ENCODE results near the gene GPC4. TPM values are rescaled to one million over a fixed set of nuclear protein-coding genes. Genes with fewer than 3 reads are reported as not detected.

The GPC4 gene
- total and polyA plus RNA-seq, 9 of the 15 experiments (the other 6 are each of a cell fraction or from before 2014, with no cell fraction given) = 0.11 TPM; not detected in 8

GRCh38 chrX:133269168-133269567 lies 146.1 kb downstream of the GPC4 start:
- FAIRE-seq (no peak), DNase-seq (ENCODE audit: extremely low read depth in 1 of 4, low spot score in 3 of 4) (no peak), ATAC-seq (no peak)
- Histone ChIP-seq H3K27ac (ENCODE audit: extremely low read depth, low read depth, low read length) (no peak overlapping the region), H3K27me3 (ENCODE audit: control insufficient read depth in 2 of 2, insufficient read depth in 2 of 2, low read length in 2 of 2) (no peaks in the 10 kb centered on the region), H4K20me1 (replicated peaks; ENCODE audit: control insufficient read depth, insufficient read depth, low read length) (no peaks in the 10 kb centered on the region), H3K4me1 (replicated peaks in 1 of 2; ENCODE audit: control insufficient read depth in 2 of 2, insufficient read depth in 2 of 2, low read length in 2 of 2) (no peaks in the 10 kb centered on the region), H3K9me3 (replicated peaks; ENCODE audit: control insufficient read depth, insufficient read depth, low read depth, low read length) (no peaks in the 10 kb centered on the region), H3K4me3 (no peak overlapping the region), H3K36me3 (ENCODE audit: control insufficient read depth, insufficient read depth, low read length) (no peaks in the 10 kb centered on the region), H3K9ac (ENCODE audit: insufficient read depth in 1 of 2, low read depth in 2 of 2, low read length in 2 of 2) (no peak overlapping the region), H3K9me1 (ENCODE audit: control insufficient read depth, insufficient read depth, low read length) (no peaks in the 10 kb centered on the region), H3K79me2 (ENCODE audit: control insufficient read depth, insufficient read depth, low read length) (no peaks in the 10 kb centered on the region), H2AFZ (ENCODE audit: low read depth, low read length) (no peak overlapping the region), H3K4me2 (ENCODE audit: insufficient read depth, low read length) (no peak overlapping the region)
- WGBS (ENCODE audit: insufficient coverage, low coverage, missing lambda C conversion rate) = 0% methylated on average over 2 of the region's 2 CpGs
- no TSS peak for BruUV-seq (replicated peaks)
- TF ChIP-seq SMAD4 (CRISPR knock-in tag; conservative IDR thresholded peaks at IDR 0.05) = no peak
- TF ChIP-seq ZNF133 (CRISPR knock-in tag; IDR thresholded peaks at IDR 0.05) = no peak
- TF ChIP-seq FUS (optimal IDR thresholded peaks at IDR 0.05; ENCODE audit: low read depth, low read length) = no peak
- no peak for TF ChIP-seq ZNF316 (IDR thresholded peaks at IDR 0.05)
- TF ChIP-seq, protein P1, sequence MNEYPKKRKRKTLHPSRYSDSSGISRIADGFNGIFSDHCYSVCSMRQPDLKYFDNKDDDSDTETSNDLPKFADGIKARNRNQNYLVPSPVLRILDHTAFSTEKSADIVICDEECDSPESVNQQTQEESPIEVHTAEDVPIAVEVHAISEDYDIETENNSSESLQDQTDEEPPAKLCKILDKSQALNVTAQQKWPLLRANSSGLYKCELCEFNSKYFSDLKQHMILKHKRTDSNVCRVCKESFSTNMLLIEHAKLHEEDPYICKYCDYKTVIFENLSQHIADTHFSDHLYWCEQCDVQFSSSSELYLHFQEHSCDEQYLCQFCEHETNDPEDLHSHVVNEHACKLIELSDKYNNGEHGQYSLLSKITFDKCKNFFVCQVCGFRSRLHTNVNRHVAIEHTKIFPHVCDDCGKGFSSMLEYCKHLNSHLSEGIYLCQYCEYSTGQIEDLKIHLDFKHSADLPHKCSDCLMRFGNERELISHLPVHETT (CRISPR knock-in tag; conservative IDR thresholded peaks at IDR 0.05 in 1 of 2, IDR thresholded peaks at IDR 0.05 in 1 of 2) = no peak
- TF ChIP-seq RFX5 (IDR thresholded peaks at IDR 0.05; ENCODE audit: low read depth, low read length) = no peak
- intact Hi-C loops (cut with micrococcal nuclease) (no loop called here), in situ Hi-C loops (cut with MboI) (no loop called here)
- CTCF ChIA-PET (ENCODE audit: low intra/inter-chr PET ratio) = no interaction called here
- POLR2A ChIA-PET = interaction anchor here (0.6 kb wide), 1 partner anchor 233 kb away, joined by 3 read pairs; no protein-coding TSS in a partner anchor

All from K562 (cell line).